CD4-positive, alpha-beta T cell (primary cell): ENCODE data around the gene CDC42BPA. TPM values are rescaled to one million over a fixed set of nuclear protein-coding genes. Genes with fewer than 3 reads are reported as not detected.
A peak's percentile ranks its signal among the peaks of the same experiment; 100 is the strongest.

Source experiments
- ATAC-seq: fragments of 200-7000 bp; cut with Tn5 transposase; one replicate; pipeline ENCODE4 v1.10.0; 2022; ENCODE audit warnings: mild to moderate bottlenecking; ENCODE audit not compliant: poor library complexity
- CTCF ChIA-PET: fragments of 350-600 bp; sonication (Branson Sonifier 250); formaldehyde crosslinking; loops from one replicate; lab custom pipeline; 2021; ENCODE audit warnings: antibody characterized with exemption, inconsistent platforms; lab: Charles Lee
- POLR2A ChIA-PET: fragments of 350-600 bp; sonication (Branson Sonifier 250); formaldehyde crosslinking; loops from one replicate; lab custom pipeline; 2021; ENCODE audit warnings: antibody characterized with exemption, inconsistent platforms; lab: Charles Lee
- DNase-seq, 14 experiments: peaks; one replicate each; pipeline ENCODE4 v3.0.0-alpha.2; 2013 to 2020; ENCODE audit warnings: mixed read lengths in 2 of 14
- H3K27ac ChIP-seq, 2 donors: one replicate each; pipeline versions ENCODE4 v1.5.1 to v1.7.0; 2013; ENCODE audit warnings: low read length in 2 of 2, low read depth in 1 of 2, mild to moderate bottlenecking in 1 of 2
- H3K27me3 ChIP-seq, 2 experiments: 1 replicate in 1 of 2; 2 replicates in 1 of 2; pipeline versions ENCODE4 v1.6.1 to v1.7.0; 2013; ENCODE audit warnings: low read length in 2 of 2, control low read depth in 1 of 2, mild to moderate bottlenecking in 1 of 2, moderate library complexity in 1 of 2; ENCODE audit not compliant: insufficient read depth in 2 of 2, control insufficient read depth in 1 of 2
- H3K36me3 ChIP-seq: one replicate; pipeline ENCODE4 v1.6.1; 2013; ENCODE audit warnings: low read length, control low read depth; ENCODE audit not compliant: insufficient read depth
- H3K4me1 ChIP-seq: one replicate; pipeline ENCODE4 v1.6.1; 2013; ENCODE audit warnings: low read length, control low read depth; ENCODE audit not compliant: insufficient read depth
- H3K4me3 ChIP-seq: one replicate; pipeline ENCODE4 v1.5.1; 2013; ENCODE audit warnings: mild to moderate bottlenecking, low read length, moderate library complexity
- H3K9me3 ChIP-seq, 2 experiments: 1 replicate in 1 of 2; 2 replicates in 1 of 2; pipeline versions ENCODE4 v1.6.1 to v1.7.0; 2013; ENCODE audit warnings: low read length in 2 of 2, mild to moderate bottlenecking in 2 of 2, control low read depth in 1 of 2, moderate library complexity in 1 of 2; ENCODE audit not compliant: control insufficient read depth in 1 of 2, insufficient read depth in 1 of 2
- H3K27ac Mint-ChIP-seq: one replicate; pipeline ENCODE4 v1.8.0; 2020; ENCODE audit warnings: mixed read lengths
- H3K27me3 Mint-ChIP-seq: one replicate; pipeline ENCODE4 v1.8.0; 2021; ENCODE audit warnings: mixed read lengths
- H3K36me3 Mint-ChIP-seq: one replicate; pipeline ENCODE4 v1.8.0; 2021; ENCODE audit warnings: low read depth, mixed read lengths
- H3K4me1 Mint-ChIP-seq: one replicate; pipeline ENCODE4 v1.8.0; 2021; ENCODE audit warnings: low read depth, mixed read lengths
- H3K4me3 Mint-ChIP-seq: one replicate; pipeline ENCODE4 v1.8.0; 2020; ENCODE audit warnings: mild to moderate bottlenecking, mixed read lengths
- H3K9me3 Mint-ChIP-seq: one replicate; pipeline ENCODE4 v1.8.0; 2020; ENCODE audit warnings: mixed read lengths
- intact Hi-C, 2 experiments: fragments of 100-400 bp; cut with DNase I in 1 of 2; cut with micrococcal nuclease in 1 of 2; formaldehyde crosslinking; loops; one replicate each; pipeline versions ENCODE4 v1.15.1 to v1.9.0; 2023 to 2025; cut with DNase I, micrococcal nuclease
- total RNA-seq, 174 experiments: library from RNA in 2 of 174; stranded (reverse) in 2 of 174; gene quantifications; one replicate each; pipeline ENCODE4 v1.2.3 and lab custom pipeline; 2021 to 2026
- TF ChIP-seq, protein P1 (sequence below): fragments of 200-600 bp; IDR thresholded peaks from one replicate; pipeline ENCODE4 v1.8.0; 2022; ENCODE audit warnings: antibody characterized with exemption, mild to moderate bottlenecking

Gene CDC42BPA
- total RNA-seq, 2 experiments from 2014 or later, result 2.2 to 3.0 TPM

DNA sequence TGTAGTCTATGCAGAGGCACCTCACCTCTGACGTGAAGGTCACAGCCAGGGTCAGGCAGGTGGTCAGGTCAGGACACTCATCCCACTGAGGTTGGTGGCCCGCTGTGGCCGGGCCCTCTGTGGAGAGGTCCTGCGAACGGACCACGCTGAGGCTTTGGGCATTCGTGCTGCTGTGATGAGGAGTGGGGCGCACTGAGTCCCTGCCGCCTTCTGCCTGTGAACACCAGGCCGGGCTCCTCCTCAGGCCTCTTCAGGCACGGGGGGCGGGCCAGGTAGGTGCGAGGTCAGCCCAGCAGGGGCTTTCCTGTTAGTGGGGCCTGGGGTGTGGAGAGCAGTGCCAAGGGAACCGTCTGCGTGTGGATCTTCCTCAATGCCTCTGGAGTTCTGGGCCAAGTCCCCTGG, 339.2 kb downstream of the CDC42BPA start:
- intact Hi-C loops, result no loop called here
- Histone ChIP-seq H3K9me3 (no peaks in the 10 kb centered on the region), H3K4me3 (no peak overlapping the region), H3K36me3 (peaks cover 37% of the 10 kb centered on the region), H3K4me1 (no peaks in the 10 kb centered on the region), H3K27ac (no peak overlapping the region), H3K27me3 (no peaks in the 10 kb centered on the region)
- CTCF ChIA-PET, result no interaction called here
- TF ChIP-seq, protein P1, sequence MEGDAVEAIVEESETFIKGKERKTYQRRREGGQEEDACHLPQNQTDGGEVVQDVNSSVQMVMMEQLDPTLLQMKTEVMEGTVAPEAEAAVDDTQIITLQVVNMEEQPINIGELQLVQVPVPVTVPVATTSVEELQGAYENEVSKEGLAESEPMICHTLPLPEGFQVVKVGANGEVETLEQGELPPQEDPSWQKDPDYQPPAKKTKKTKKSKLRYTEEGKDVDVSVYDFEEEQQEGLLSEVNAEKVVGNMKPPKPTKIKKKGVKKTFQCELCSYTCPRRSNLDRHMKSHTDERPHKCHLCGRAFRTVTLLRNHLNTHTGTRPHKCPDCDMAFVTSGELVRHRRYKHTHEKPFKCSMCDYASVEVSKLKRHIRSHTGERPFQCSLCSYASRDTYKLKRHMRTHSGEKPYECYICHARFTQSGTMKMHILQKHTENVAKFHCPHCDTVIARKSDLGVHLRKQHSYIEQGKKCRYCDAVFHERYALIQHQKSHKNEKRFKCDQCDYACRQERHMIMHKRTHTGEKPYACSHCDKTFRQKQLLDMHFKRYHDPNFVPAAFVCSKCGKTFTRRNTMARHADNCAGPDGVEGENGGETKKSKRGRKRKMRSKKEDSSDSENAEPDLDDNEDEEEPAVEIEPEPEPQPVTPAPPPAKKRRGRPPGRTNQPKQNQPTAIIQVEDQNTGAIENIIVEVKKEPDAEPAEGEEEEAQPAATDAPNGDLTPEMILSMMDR, result no peak
- peak in 1 of 14 experiments; percentile 13 for DNase-seq
- POLR2A ChIA-PET, result no interaction called here
- Mint-ChIP-seq H3K4me3 (no peak overlapping the region), H3K27me3 (no peaks in the 10 kb centered on the region), H3K9me3 (no peaks in the 10 kb centered on the region), H3K27ac (no peak overlapping the region), H3K4me1 (no peaks in the 10 kb centered on the region), H3K36me3 (peaks cover 26% of the 10 kb centered on the region)
- no peak for ATAC-seq

DNA sequence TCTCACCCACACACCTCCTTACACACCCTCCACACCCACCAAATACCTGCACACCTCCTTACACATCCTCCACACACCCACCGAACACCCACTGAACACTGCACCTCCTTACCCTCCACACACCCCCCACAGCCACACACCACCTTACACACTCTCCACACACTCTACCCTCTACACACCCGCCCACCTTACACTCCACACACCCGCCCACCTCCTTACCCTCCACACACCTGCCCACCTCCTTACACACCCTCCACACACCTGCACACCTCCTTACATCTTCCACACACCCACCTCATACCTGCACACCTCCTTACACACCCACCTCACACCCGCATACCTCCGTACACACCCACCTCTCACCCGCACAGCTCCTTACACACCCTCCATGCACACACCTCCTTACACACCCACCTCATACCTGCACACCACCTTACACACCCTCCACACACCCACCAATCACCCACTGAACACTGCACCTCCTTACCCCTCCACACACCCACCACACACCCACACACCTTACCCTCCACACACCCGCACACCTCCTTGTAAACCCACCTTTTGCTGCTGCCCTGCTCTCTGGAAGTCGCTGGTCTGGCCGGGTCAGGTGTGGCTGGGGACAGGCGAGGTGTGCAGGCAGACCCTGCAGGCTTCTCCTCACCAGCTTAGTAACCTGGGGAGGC, 339.7 kb downstream of the CDC42BPA start:
- H3K27ac Mint-ChIP-seq, result no peak overlapping the region
- Histone ChIP-seq H3K4me1 (no peaks in the 10 kb centered on the region), H3K36me3 (peaks cover 34% of the 10 kb centered on the region), H3K9me3 (no peaks in the 10 kb centered on the region), H3K27me3 (no peaks in the 10 kb centered on the region), H3K4me3 (no peak overlapping the region), H3K27ac (no peak overlapping the region)
- H3K9me3 Mint-ChIP-seq, result no peaks in the 10 kb centered on the region
- no peak for ATAC-seq
- intact Hi-C loops, result no loop called here
- POLR2A ChIA-PET, result no interaction called here
- H3K36me3 Mint-ChIP-seq, result peaks cover 23% of the 10 kb centered on the region
- H3K4me3 Mint-ChIP-seq, result no peak overlapping the region
- DNase-seq, result no peak
- CTCF ChIA-PET, result no interaction called here
- TF ChIP-seq, protein P1, result no peak
- H3K27me3 Mint-ChIP-seq, result no peaks in the 10 kb centered on the region
- H3K4me1 Mint-ChIP-seq, result no peaks in the 10 kb centered on the region

GRCh38 chr1:226977643-226978431, 340.5 kb downstream of the CDC42BPA start:
- DNase-seq (no peak), ATAC-seq (no peak)
- Mint-ChIP-seq H3K4me1 (no peaks in the 10 kb centered on the region), H3K36me3 (peaks cover 23% of the 10 kb centered on the region), H3K9me3 (no peaks in the 10 kb centered on the region), H3K4me3 (no peak overlapping the region), H3K27ac (no peak overlapping the region), H3K27me3 (no peaks in the 10 kb centered on the region)
- H3K27me3 ChIP-seq, result no peaks in the 10 kb centered on the region
- H3K9me3 ChIP-seq, result no peaks in the 10 kb centered on the region
- TF ChIP-seq, protein P1, result no peak
- H3K4me1 ChIP-seq, result no peaks in the 10 kb centered on the region
- H3K27ac ChIP-seq, result no peak overlapping the region
- ChIA-PET CTCF (no interaction called here), POLR2A (no interaction called here)
- H3K36me3 ChIP-seq, result peaks cover 27% of the 10 kb centered on the region
- intact Hi-C loops, result no loop called here
- no peak overlapping the region for H3K4me3 ChIP-seq
